Upper lobe of right lung (tissue), 1 donor: ENCODE data around the gene ADAD2. TPM values are rescaled to one million over a fixed set of nuclear protein-coding genes. Genes with fewer than 3 reads are reported as not detected.
A peak's percentile ranks its signal among the peaks of the same experiment; 100 is the strongest.
"Not testable (repeated sequence)": the region's sequence is repeated elsewhere in the genome, so short reads cannot be mapped to it uniquely, and the experiment has no call there.

Experiments used
- ATAC-seq: fragments of 200-7000 bp; cut with Tn5 transposase; one replicate; pipeline ENCODE4 v1.9.1; 2020; ENCODE audit warnings: mild to moderate bottlenecking, moderate library complexity
- DNase-seq: peaks from one replicate; pipeline ENCODE4 v3.0.0-alpha.2; 2020
- H3K27ac ChIP-seq: fragments of 200-600 bp; one replicate; pipeline ENCODE4 v1.8.0; 2022
- H3K27me3 ChIP-seq: fragments of 200-600 bp; one replicate; pipeline ENCODE4 v1.8.0; 2022; ENCODE audit warnings: mild to moderate bottlenecking
- H3K36me3 ChIP-seq: fragments of 200-600 bp; one replicate; pipeline ENCODE4 v1.8.0; 2022
- H3K4me1 ChIP-seq: fragments of 200-600 bp; one replicate; pipeline ENCODE4 v1.8.0; 2022
- H3K4me3 ChIP-seq: fragments of 200-600 bp; one replicate; pipeline ENCODE4 v1.8.0; 2022; ENCODE audit warnings: mild to moderate bottlenecking
- H3K9me3 ChIP-seq: fragments of 200-600 bp; one replicate; pipeline ENCODE4 v1.8.0; 2022
- intact Hi-C: fragments of 100-400 bp; cut with DNase I; formaldehyde crosslinking; loops from one replicate; pipeline ENCODE4 v1.11.0; 2022
- total RNA-seq: library from RNA; stranded (reverse); fragmentation: NEBNext Ultra II Directional; extraction: Animal tissue kit (Norgen Biotek cat#: 25700); gene quantifications from one replicate; pipeline ENCODE4 v1.2.1, GENCODE V29; 2021
- TF ChIP-seq, protein P1 (sequence below): fragments of 200-600 bp; IDR thresholded peaks from one replicate; pipeline ENCODE4 v1.8.0; 2022; ENCODE audit warnings: antibody characterized with exemption
- donor health status: DM: no; HTN: yes; CAD: no; lungs with severe emphysema.

The ADAD2 gene
- total RNA-seq, 1 donor from 2014 or later, result 0.52 TPM

DNA sequence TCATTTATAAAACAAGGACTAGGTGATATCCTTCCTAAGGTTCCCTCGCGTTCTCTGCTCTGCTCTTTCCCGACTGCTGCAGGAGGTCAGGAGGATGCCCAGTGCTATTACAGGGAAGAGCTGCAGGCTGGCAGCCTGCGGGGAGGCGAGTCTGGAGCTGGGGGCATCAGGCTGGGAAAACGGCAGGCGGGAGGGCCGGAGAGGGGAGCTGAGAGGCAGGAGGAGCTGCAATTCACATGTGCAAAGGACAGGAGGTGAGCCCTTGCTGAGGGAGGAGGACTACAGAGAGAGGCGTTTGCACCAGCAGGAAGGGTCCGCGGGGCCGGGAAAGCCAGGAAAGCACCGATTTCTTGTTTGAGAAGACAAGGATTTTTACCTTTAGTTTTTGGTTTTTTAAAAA lies 8.1 kb downstream of the ADAD2 start:
- Histone ChIP-seq H3K4me3 (no peak overlapping the region), H3K27ac (no peak overlapping the region), H3K27me3 (no peaks in the 10 kb centered on the region), H3K36me3 (no peaks in the 10 kb centered on the region), H3K4me1 (no peaks in the 10 kb centered on the region), H3K9me3 (no peaks in the 10 kb centered on the region)
- intact Hi-C loops, result no loop called here
- DNase-seq (no peak), ATAC-seq (no peak)
- TF ChIP-seq, protein P1, sequence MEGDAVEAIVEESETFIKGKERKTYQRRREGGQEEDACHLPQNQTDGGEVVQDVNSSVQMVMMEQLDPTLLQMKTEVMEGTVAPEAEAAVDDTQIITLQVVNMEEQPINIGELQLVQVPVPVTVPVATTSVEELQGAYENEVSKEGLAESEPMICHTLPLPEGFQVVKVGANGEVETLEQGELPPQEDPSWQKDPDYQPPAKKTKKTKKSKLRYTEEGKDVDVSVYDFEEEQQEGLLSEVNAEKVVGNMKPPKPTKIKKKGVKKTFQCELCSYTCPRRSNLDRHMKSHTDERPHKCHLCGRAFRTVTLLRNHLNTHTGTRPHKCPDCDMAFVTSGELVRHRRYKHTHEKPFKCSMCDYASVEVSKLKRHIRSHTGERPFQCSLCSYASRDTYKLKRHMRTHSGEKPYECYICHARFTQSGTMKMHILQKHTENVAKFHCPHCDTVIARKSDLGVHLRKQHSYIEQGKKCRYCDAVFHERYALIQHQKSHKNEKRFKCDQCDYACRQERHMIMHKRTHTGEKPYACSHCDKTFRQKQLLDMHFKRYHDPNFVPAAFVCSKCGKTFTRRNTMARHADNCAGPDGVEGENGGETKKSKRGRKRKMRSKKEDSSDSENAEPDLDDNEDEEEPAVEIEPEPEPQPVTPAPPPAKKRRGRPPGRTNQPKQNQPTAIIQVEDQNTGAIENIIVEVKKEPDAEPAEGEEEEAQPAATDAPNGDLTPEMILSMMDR, result no peak

DNA sequence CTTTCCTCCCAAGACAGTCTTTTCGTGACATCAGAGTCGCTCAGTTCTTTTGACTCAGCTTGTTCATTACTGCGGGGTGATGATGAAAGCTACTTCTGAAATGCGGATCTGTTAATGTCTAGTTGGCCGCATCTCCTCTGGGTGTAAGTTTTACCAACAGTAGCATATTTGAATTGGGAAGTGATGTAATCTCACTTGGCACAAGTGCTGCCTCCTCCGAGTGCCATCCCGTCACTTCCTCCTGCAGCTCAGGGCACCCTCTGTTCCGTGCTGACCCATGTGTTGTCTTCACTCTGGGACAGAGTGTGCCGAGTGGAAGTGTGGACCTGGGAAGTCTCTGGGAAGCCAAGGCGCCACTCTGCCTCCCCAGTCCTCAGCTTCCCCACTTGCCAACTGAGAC lies 8.9 kb downstream of the ADAD2 start:
- intact Hi-C loops, result no loop called here
- Histone ChIP-seq H3K4me1 (no peaks in the 10 kb centered on the region), H3K27me3 (no peaks in the 10 kb centered on the region), H3K27ac (no peak overlapping the region), H3K4me3 (no peak overlapping the region), H3K36me3 (no peaks in the 10 kb centered on the region), H3K9me3 (no peaks in the 10 kb centered on the region)
- TF ChIP-seq, protein P1, result no peak
- ATAC-seq (peak; percentile 83), DNase-seq (peak; percentile 71)

DNA sequence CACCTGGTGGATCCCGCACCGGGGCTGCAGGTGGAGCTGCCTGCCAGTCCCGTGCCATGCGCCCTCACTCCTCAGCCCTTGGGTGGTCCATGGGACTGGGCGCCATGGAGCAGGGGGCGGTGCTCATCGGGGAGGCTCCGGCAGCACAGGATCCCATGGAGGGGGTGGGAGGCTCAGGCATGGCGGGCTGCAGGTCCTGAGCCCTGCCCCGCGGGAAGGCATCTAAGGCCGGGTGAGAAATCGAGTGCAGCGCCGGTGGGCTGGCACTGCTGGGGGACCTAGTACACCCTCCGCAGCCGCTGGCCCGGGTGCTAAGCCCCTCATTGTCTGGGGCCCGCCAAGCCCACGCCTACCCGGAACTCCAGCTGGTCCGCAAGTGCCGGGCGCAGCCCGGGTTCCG lies 13.6 kb downstream of the ADAD2 start:
- ATAC-seq, H3K9me3 ChIP-seq, H3K27ac ChIP-seq, DNase-seq, H3K4me1 ChIP-seq, H3K4me3 ChIP-seq, H3K36me3 ChIP-seq, intact Hi-C loops, H3K27me3 ChIP-seq: not testable (repeated sequence)

DNA sequence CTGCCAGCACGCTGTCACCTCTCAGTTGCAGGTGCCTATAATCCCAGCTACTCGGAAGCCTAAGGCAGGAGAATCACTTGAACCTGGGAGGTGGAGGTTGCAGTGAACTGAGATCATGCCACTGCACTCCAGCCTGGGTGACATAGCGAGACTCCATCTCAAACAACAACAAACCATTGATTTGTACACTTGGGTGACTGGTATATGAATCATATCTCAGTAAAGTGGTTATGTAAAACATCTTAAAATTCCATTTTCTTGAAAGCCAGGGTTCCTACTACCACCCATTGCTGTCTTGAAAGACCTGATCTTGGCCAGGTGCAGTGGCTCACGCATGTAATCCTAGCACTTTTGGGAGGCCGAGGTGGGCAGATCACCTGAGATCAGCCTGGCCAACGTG lies 14.2 kb downstream of the ADAD2 start:
- H3K27me3 ChIP-seq, H3K4me3 ChIP-seq, H3K4me1 ChIP-seq, DNase-seq, H3K36me3 ChIP-seq, H3K9me3 ChIP-seq, H3K27ac ChIP-seq, intact Hi-C loops, ATAC-seq: not testable (repeated sequence)

DNA sequence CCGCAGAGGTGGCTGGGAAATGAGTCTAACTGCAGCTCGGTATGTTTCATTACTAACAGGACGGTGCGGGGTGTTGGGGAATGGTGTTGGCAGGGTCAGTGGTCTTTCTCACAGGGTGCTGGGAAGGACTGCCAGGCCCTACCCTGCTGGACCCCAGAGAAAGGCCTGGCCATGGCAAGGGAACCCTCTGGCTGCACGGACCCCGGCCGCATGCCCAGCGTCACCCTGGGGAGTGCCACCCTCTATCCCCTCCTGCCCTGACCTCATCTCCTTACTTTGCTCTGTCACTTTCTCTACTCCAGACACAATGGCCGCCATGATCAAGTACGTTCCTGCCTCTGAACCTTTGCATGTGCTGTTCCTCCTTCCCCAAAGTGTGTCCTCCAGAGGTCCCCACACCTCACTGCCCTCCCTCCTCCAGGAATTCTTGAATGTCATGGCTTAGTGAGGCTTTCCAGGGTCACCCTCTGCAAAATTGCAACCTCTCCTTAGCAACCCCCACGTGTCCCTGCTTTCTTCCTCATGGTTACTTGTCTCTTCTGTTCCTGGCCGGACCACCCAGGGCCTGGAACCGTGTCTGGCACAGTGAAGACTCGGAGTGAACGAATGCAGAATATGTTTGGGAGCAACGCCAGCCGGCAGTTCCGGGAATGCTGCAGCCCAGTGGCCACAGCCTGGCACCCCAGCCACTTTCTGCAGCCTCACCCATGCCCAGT lies 15.2 kb downstream of the ADAD2 start:
- intact Hi-C loops, result no loop called here
- H3K36me3 ChIP-seq, result no peaks in the 10 kb centered on the region
- no peaks in the 10 kb centered on the region for H3K4me1 ChIP-seq
- H3K9me3 ChIP-seq, result no peaks in the 10 kb centered on the region
- peak; percentile 49 for ATAC-seq
- no peak overlapping the region for H3K4me3 ChIP-seq
- TF ChIP-seq, protein P1, result no peak
- no peaks in the 10 kb centered on the region for H3K27me3 ChIP-seq
- no peak overlapping the region for H3K27ac ChIP-seq
- DNase-seq, result no peak

DNA sequence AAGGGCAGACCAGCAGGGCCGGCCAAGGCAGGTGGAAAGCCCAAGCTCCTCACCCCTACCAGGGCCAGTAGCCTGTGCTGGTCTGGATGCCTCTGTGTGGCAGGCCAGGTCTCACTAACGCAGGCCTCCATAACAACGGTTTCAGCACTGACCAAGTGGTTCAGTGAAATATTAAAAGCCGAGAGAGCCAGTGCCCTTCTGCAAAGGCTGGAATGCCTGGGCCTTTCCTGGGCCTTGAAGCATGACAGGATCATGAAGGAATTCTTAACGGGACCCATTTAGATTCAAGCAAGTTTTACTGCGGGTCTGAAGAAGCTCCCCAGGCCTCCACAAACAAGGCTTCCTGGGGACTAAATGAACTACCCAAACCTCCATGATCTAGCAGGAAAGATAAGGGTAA lies 16.3 kb downstream of the ADAD2 start:
- ATAC-seq, result no peak
- no peak for DNase-seq
- Histone ChIP-seq H3K36me3 (no peaks in the 10 kb centered on the region), H3K4me3 (no peak overlapping the region), H3K27ac (no peak overlapping the region), H3K9me3 (no peaks in the 10 kb centered on the region), H3K27me3 (no peaks in the 10 kb centered on the region), H3K4me1 (no peaks in the 10 kb centered on the region)
- TF ChIP-seq, protein P1, result no peak
- intact Hi-C loops, result no loop called here

DNA sequence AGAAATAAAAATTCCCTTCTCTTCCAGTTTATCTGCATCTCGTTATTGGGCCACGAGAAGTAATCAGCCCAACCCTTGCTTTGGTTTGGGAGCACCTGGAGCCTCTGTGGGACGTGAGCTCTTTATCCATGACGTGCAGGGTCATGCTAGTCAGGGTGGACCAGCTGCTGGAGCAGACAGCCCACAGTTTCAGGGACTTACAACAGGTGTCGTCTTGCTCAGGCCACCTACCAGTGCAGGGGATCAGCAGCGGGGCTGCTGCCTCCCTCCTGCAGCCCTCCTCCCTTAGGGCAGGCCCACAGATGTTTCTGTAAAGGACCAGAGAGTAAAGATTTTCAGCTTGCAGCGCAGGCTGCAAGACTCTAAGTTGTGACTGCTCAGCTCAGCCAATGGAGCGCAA lies 16.9 kb downstream of the ADAD2 start:
- intact Hi-C loops, result no loop called here
- TF ChIP-seq, protein P1, result no peak
- DNase-seq, result no peak

More for the DNA sequence above, 16.9 kb downstream of the ADAD2 start:
- no peak overlapping the region for H3K27ac ChIP-seq
- H3K9me3 ChIP-seq, result no peaks in the 10 kb centered on the region
- H3K4me1 ChIP-seq, result no peaks in the 10 kb centered on the region
- no peak for ATAC-seq
- H3K27me3 ChIP-seq, result no peaks in the 10 kb centered on the region
- H3K36me3 ChIP-seq, result no peaks in the 10 kb centered on the region
- H3K4me3 ChIP-seq, result no peak overlapping the region
